Fibroblast of skin of back (primary cell): ENCODE results near the gene CALHM6.
A peak's percentile ranks its signal among the peaks of the same experiment; 100 is the strongest.

Experiments
- DNase-seq: peaks from one replicate; pipeline ENCODE4 v3.0.0-alpha.2; 2013

CALHM6 gene

GRCh38 chr6:116446399-116446798 lies 14.8 kb upstream of the CALHM6 start:
- DNase-seq: peak; percentile 37

GRCh38 chr6:116447052-116447451 lies 14.1 kb upstream of the CALHM6 start:
- peak; percentile 23 for DNase-seq

GRCh38 chr6:116447496-116448011 lies 13.6 kb upstream of the CALHM6 start:
- peak; percentile 92 for DNase-seq

GRCh38 chr6:116449565-116449964 lies 11.6 kb upstream of the CALHM6 start:
- no peak for DNase-seq

GRCh38 chr6:116450185-116450710 lies 10.9 kb upstream of the CALHM6 start:
- DNase-seq: no peak

- no peak for DNase-seq
Observed at GRCh38 chr6:116450769-116451740, 10.1 kb upstream of the CALHM6 start.

GRCh38 chr6:116451916-116452315 lies 9.3 kb upstream of the CALHM6 start:
- DNase-seq: no peak

- no peak for DNase-seq
Observed at GRCh38 chr6:116452531-116452930, 8.6 kb upstream of the CALHM6 start.

GRCh38 chr6:116456106-116456505 lies 5.1 kb upstream of the CALHM6 start:
- DNase-seq: no peak

GRCh38 chr6:116456927-116457326 lies 4.2 kb upstream of the CALHM6 start:
- DNase-seq: no peak

GRCh38 chr6:116458264-116458663 lies 2.9 kb upstream of the CALHM6 start:
- DNase-seq: no peak

- DNase-seq: no peak
Observed at GRCh38 chr6:116459927-116460326, 1.2 kb upstream of the CALHM6 start.

- DNase-seq: peak; percentile 66
Observed at GRCh38 chr6:116461932-116462885, 1.0 kb downstream of the CALHM6 start.

- DNase-seq: no peak
Observed at GRCh38 chr6:116463301-116463700, 2.1 kb downstream of the CALHM6 start.

GRCh38 chr6:116465246-116465645 lies 4.1 kb downstream of the CALHM6 start:
- no peak for DNase-seq

- no peak for DNase-seq
Observed at GRCh38 chr6:116467096-116467495, 5.9 kb downstream of the CALHM6 start.

GRCh38 chr6:116467514-116467913 lies 6.3 kb downstream of the CALHM6 start:
- no peak for DNase-seq

- DNase-seq: no peak
Observed at GRCh38 chr6:116468293-116468692, 7.1 kb downstream of the CALHM6 start.

- no peak for DNase-seq
Observed at GRCh38 chr6:116471531-116471930, 10.4 kb downstream of the CALHM6 start.

- DNase-seq: no peak
Observed at GRCh38 chr6:116472706-116473105, 11.5 kb downstream of the CALHM6 start.

- no peak for DNase-seq
Observed at GRCh38 chr6:116475141-116475540, 14.0 kb downstream of the CALHM6 start.

- peak; percentile 15 for DNase-seq
Observed at GRCh38 chr6:116476002-116476678, 15.0 kb downstream of the CALHM6 start.
